EL (cell line): ENCODE measurements around the gene NAP1L4.

Source experiments
- DNase-seq: peaks from one replicate; pipeline ENCODE4 v3.0.0-alpha.2; 2016

NAP1L4 gene

GRCh38 chr11:2901854-2902783 lies 90.0 kb downstream of the NAP1L4 start:
- DNase-seq: peak; percentile 94

DNA sequence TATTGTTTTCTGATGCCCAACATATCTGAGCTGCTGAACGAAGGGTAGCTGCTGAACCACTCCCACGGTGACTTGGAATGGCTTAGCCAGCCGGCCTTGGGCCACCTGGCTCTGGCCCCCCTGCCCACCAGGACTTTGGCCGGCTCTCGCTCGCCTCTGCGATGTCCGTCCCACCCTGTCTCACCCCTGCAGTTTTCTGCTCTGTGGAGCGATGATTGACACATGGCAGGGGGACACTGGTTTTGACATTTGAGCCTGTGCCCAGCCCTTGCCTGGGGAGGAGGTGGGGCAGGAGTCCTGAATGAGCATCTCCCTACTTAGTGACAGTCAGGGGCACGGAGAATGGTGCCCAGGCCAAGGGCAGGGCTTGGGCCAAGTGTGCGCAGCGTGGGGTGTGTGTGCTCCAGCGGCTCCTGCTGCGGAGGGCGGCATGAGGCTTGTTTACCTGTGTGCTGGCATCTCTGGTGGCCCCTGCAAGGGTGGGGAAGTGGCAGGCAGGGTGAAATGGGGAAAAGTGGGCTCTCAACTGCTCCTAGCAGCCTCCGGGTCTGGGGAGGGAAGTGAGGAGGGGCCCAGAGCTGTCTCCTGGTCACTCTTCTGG lies 90.8 kb downstream of the NAP1L4 start:
- DNase-seq: no peak

- no peak for DNase-seq
Measured at GRCh38 chr11:2899080-2899783, 92.9 kb downstream of the NAP1L4 start.

GRCh38 chr11:2898366-2899079 lies 93.6 kb downstream of the NAP1L4 start:
- DNase-seq: peak; percentile 92

- DNase-seq: no peak
Measured at GRCh38 chr11:2897048-2897447, 95.1 kb downstream of the NAP1L4 start.

- no peak for DNase-seq
Measured at GRCh38 chr11:2896047-2896446, 96.1 kb downstream of the NAP1L4 start.
